ENCODE results near the gene KBTBD3.
A peak's percentile ranks its signal among the peaks of the same experiment; 100 is the strongest.
"Not testable (repeated sequence)": the region's sequence is repeated elsewhere in the genome, so short reads cannot be mapped to it uniquely, and the experiment has no call there.

Gene KBTBD3

GRCh38 chr11:106021181-106021966, 55.8 kb downstream of the KBTBD3 start:
- DNase-seq (ENCODE audit: insufficient read length) (no peak), FAIRE-seq (peak; percentile 93)
- TF ChIP-seq POLR2AphosphoS5 (IDR thresholded peaks at IDR 0.05; ENCODE audit: low read depth, low read length) (no peak), TAF1 (IDR thresholded peaks at IDR 0.05; ENCODE audit: borderline replicate concordance, low read depth, low read length) (no peak), POLR2A (IDR thresholded peaks at IDR 0.05; ENCODE audit: low read depth, low read length) (no peak)

- TF ChIP-seq TAF1 (IDR thresholded peaks at IDR 0.05; ENCODE audit: borderline replicate concordance, low read depth, low read length) (no peak), POLR2A (IDR thresholded peaks at IDR 0.05; ENCODE audit: low read depth, low read length) (no peak), POLR2AphosphoS5 (IDR thresholded peaks at IDR 0.05; ENCODE audit: low read depth, low read length) (no peak)
- FAIRE-seq (peak; percentile 80), DNase-seq (ENCODE audit: insufficient read length) (no peak)
These were observed 60.1 kb downstream of the KBTBD3 start for GRCh38 chr11:106017093-106017492.

GRCh38 chr11:106015066-106015465, 62.1 kb downstream of the KBTBD3 start:
- no peak for TF ChIP-seq POLR2AphosphoS5 (IDR thresholded peaks at IDR 0.05; ENCODE audit: low read depth, low read length)
- no peak for TF ChIP-seq TAF1 (IDR thresholded peaks at IDR 0.05; ENCODE audit: borderline replicate concordance, low read depth, low read length)
- TF ChIP-seq POLR2A (IDR thresholded peaks at IDR 0.05; ENCODE audit: low read depth, low read length): no peak
- DNase-seq (ENCODE audit: insufficient read length): no peak
- FAIRE-seq: no peak

GRCh38 chr11:106014620-106015019, 62.5 kb downstream of the KBTBD3 start:
- DNase-seq (ENCODE audit: insufficient read length): no peak
- no peak for TF ChIP-seq TAF1 (IDR thresholded peaks at IDR 0.05; ENCODE audit: borderline replicate concordance, low read depth, low read length)
- no peak for TF ChIP-seq POLR2AphosphoS5 (IDR thresholded peaks at IDR 0.05; ENCODE audit: low read depth, low read length)
- TF ChIP-seq POLR2A (IDR thresholded peaks at IDR 0.05; ENCODE audit: low read depth, low read length): no peak
- no peak for FAIRE-seq

GRCh38 chr11:106014035-106014434, 63.1 kb downstream of the KBTBD3 start:
- TF ChIP-seq TAF1 (IDR thresholded peaks at IDR 0.05; ENCODE audit: borderline replicate concordance, low read depth, low read length) (no peak), POLR2AphosphoS5 (IDR thresholded peaks at IDR 0.05; ENCODE audit: low read depth, low read length) (no peak), POLR2A (IDR thresholded peaks at IDR 0.05; ENCODE audit: low read depth, low read length) (no peak)
- DNase-seq (ENCODE audit: insufficient read length) (no peak), FAIRE-seq (peak; percentile 53)

GRCh38 chr11:106012744-106013143, 64.4 kb downstream of the KBTBD3 start:
- TF ChIP-seq TAF1 (IDR thresholded peaks at IDR 0.05; ENCODE audit: borderline replicate concordance, low read depth, low read length) (no peak), POLR2AphosphoS5 (IDR thresholded peaks at IDR 0.05; ENCODE audit: low read depth, low read length) (no peak), POLR2A (IDR thresholded peaks at IDR 0.05; ENCODE audit: low read depth, low read length) (no peak)
- DNase-seq (ENCODE audit: insufficient read length) (no peak), FAIRE-seq (no peak)

GRCh38 chr11:106011481-106011880, 65.7 kb downstream of the KBTBD3 start:
- FAIRE-seq (no peak), DNase-seq (ENCODE audit: insufficient read length) (no peak)
- TF ChIP-seq POLR2A (IDR thresholded peaks at IDR 0.05; ENCODE audit: low read depth, low read length) (no peak), POLR2AphosphoS5 (IDR thresholded peaks at IDR 0.05; ENCODE audit: low read depth, low read length) (no peak), TAF1 (IDR thresholded peaks at IDR 0.05; ENCODE audit: borderline replicate concordance, low read depth, low read length) (no peak)

- FAIRE-seq; DNase-seq (ENCODE audit: insufficient read length): not testable (repeated sequence)
These were observed 74.1 kb downstream of the KBTBD3 start for GRCh38 chr11:106003094-106003493.

- DNase-seq (ENCODE audit: insufficient read length): no peak
- TF ChIP-seq TAF1 (IDR thresholded peaks at IDR 0.05; ENCODE audit: borderline replicate concordance, low read depth, low read length): no peak
- TF ChIP-seq POLR2AphosphoS5 (IDR thresholded peaks at IDR 0.05; ENCODE audit: low read depth, low read length): no peak
- TF ChIP-seq POLR2A (IDR thresholded peaks at IDR 0.05; ENCODE audit: low read depth, low read length): no peak
- no peak for FAIRE-seq
These were observed 75.7 kb downstream of the KBTBD3 start for GRCh38 chr11:106001304-106002012.

Data from GM12892 (cell line).